GF-D8 (cell line): Measurements from ENCODE around the gene POLR3GL.

Experiments used
- DNase-seq: peaks from one replicate; lab custom pipeline; 2025; lab: John Stamatoyannopoulos, UW

The POLR3GL gene

GRCh38 chr1:145975216-145975615, 10.7 kb downstream of the POLR3GL start:
- DNase-seq = no peak

- no peak for DNase-seq
Observed at GRCh38 chr1:145977016-145977415, 12.5 kb downstream of the POLR3GL start.

GRCh38 chr1:145977486-145978470, 13.3 kb downstream of the POLR3GL start:
- peak; percentile 59 for DNase-seq

- DNase-seq = no peak
Observed at GRCh38 chr1:145978471-145978853, 14.0 kb downstream of the POLR3GL start.

- peak; percentile 96 for DNase-seq
Observed at GRCh38 chr1:145978854-145979745, 14.6 kb downstream of the POLR3GL start.

GRCh38 chr1:145979746-145980456, 15.4 kb downstream of the POLR3GL start:
- DNase-seq = peak; percentile 28

- DNase-seq = no peak
Observed at GRCh38 chr1:145980457-145980994, 16.0 kb downstream of the POLR3GL start.

GRCh38 chr1:145982010-145982723, 17.7 kb downstream of the POLR3GL start:
- DNase-seq = no peak

- no peak for DNase-seq
Observed at GRCh38 chr1:145983206-145983675, 18.8 kb downstream of the POLR3GL start.

GRCh38 chr1:145983960-145984830, 19.7 kb downstream of the POLR3GL start:
- no peak for DNase-seq

GRCh38 chr1:145985129-145985501, 20.6 kb downstream of the POLR3GL start:
- no peak for DNase-seq

- DNase-seq = peak; percentile 78
Observed at GRCh38 chr1:145985502-145986439, 21.3 kb downstream of the POLR3GL start.

GRCh38 chr1:145986551-145986950, 22.1 kb downstream of the POLR3GL start:
- no peak for DNase-seq

- DNase-seq = no peak
Observed at GRCh38 chr1:145987926-145988325, 23.4 kb downstream of the POLR3GL start.

GRCh38 chr1:145988773-145989172, 24.3 kb downstream of the POLR3GL start:
- no peak for DNase-seq

GRCh38 chr1:145990249-145990855, 25.9 kb downstream of the POLR3GL start:
- no peak for DNase-seq

GRCh38 chr1:145991735-145992412, 27.4 kb downstream of the POLR3GL start:
- no peak for DNase-seq

- DNase-seq = no peak
Observed at GRCh38 chr1:145992502-145992936, 28.0 kb downstream of the POLR3GL start.
